PC-9 (cell line): ENCODE results near the gene RBM15B. TPM values are rescaled to one million over a fixed set of nuclear protein-coding genes. Genes with fewer than 3 reads are reported as not detected.

Experiments
- BruUV-seq: library from RNA; stranded (reverse); fragments of 400-500 nt; replicated peaks from 2 replicates; lab custom pipeline; 2021; lab: Mats Ljungman, UMichigan
- CTCF ChIA-PET: fragments of 300-600 bp; sonication (Branson Sonifier 250); formaldehyde crosslinking; loops from one replicate; lab custom pipeline; 2022; ENCODE audit warnings: antibody characterized with exemption; lab: Charles Lee
- POLR2A ChIA-PET: fragments of 300-600 bp; sonication (Branson Sonifier 250); formaldehyde crosslinking; loops from one replicate; lab custom pipeline; 2022; ENCODE audit warnings: antibody characterized with exemption; ENCODE audit not compliant: unreplicated experiment; lab: Charles Lee
- DNase-seq, 2 experiments: peaks; one replicate each; pipeline versions ENCODE4 v3.0.0 to v3.0.0-alpha.2; 2015 to 2022; ENCODE audit warnings: mixed read lengths in 1 of 2
- H2AFZ ChIP-seq: fragments of 200-600 bp; sonication (generic); 2 replicates; pipeline ENCODE4 v1.8.1; 2017; ENCODE audit warnings: antibody characterized with exemption
- H3F3A ChIP-seq: fragments of 200-600 bp; sonication (generic); 2 replicates; pipeline ENCODE4 v1.8.1; 2017; ENCODE audit warnings: antibody characterized with exemption, mild to moderate bottlenecking, low read depth; ENCODE audit not compliant: insufficient read depth
- H3K27ac ChIP-seq: fragments of 200-600 bp; sonication (generic); 2 replicates; pipeline ENCODE4 v1.6.1; 2016; ENCODE audit warnings: mixed run types
- H3K27me3 ChIP-seq: fragments of 200-600 bp; sonication (generic); 2 replicates; pipeline ENCODE4 v1.6.1; 2016; ENCODE audit warnings: low read depth, mixed run types; ENCODE audit not compliant: insufficient read depth
- H3K36me3 ChIP-seq: fragments of 200-600 bp; sonication (generic); 2 replicates; pipeline ENCODE4 v1.6.1; 2016; ENCODE audit warnings: low read depth, mixed run types
- H3K4me1 ChIP-seq: fragments of 200-600 bp; sonication (generic); replicated peaks from 2 replicates; pipeline ENCODE4 v1.6.1; 2016; ENCODE audit warnings: mixed run types; ENCODE audit not compliant: insufficient read depth
- H3K4me2 ChIP-seq: fragments of 200-600 bp; sonication (generic); 2 replicates; pipeline ENCODE4 v1.6.1; 2017; ENCODE audit warnings: mixed run types
- H3K4me3 ChIP-seq: fragments of 200-600 bp; sonication (generic); 2 replicates; pipeline ENCODE4 v1.6.1; 2016; ENCODE audit warnings: mixed run types
- H3K79me2 ChIP-seq: fragments of 200-600 bp; sonication (generic); 2 replicates; pipeline ENCODE4 v1.6.1; 2017; ENCODE audit warnings: low read depth, mixed run types
- H3K9me2 ChIP-seq: fragments of 200-600 bp; sonication (generic); 2 replicates; pipeline ENCODE4 v1.8.1; 2017; ENCODE audit warnings: mild to moderate bottlenecking; ENCODE audit not compliant: insufficient read depth
- H3K9me3 ChIP-seq: fragments of 200-600 bp; sonication (generic); 2 replicates; pipeline ENCODE4 v1.8.1; 2016; ENCODE audit warnings: low read depth; ENCODE audit not compliant: insufficient read depth
- H4K20me1 ChIP-seq: fragments of 200-600 bp; sonication (generic); 2 replicates; pipeline ENCODE4 v1.8.1; 2017; ENCODE audit not compliant: insufficient read depth
- CTCF ChIP-seq: fragments of 200-600 bp; sonication (generic); conservative IDR thresholded peaks from 2 replicates; pipeline ENCODE4 v1.6.1; 2017; ENCODE audit warnings: mixed run types, antibody characterized with exemption, mild to moderate bottlenecking, moderate library complexity
- EZH2 ChIP-seq: fragments of 200-600 bp; sonication (generic); IDR thresholded peaks from 2 replicates; pipeline ENCODE4 v1.8.0; 2017; ENCODE audit warnings: antibody characterized with exemption, low read depth
- intact Hi-C: fragments of 100-400 bp; cut with micrococcal nuclease; formaldehyde crosslinking; loops from one replicate; pipeline ENCODE4 v1.10.0; 2022; ENCODE audit not compliant: unreplicated experiment
- total RNA-seq: library from RNA; stranded (reverse); gene quantifications from 2 replicates; pipeline ENCODE4 v1.2.3, GENCODE V29; 2021

Gene RBM15B
- total RNA-seq, 1 experiment from 2014 or later: 29.4 TPM

- Histone ChIP-seq H3K4me1 (peaks cover 50% of the 10 kb centered on the region), H3K27ac (no peak overlapping the region), H3K79me2 (peaks cover 67% of the 10 kb centered on the region), H3K27me3 (no peaks in the 10 kb centered on the region), H3K4me2 (peak overlapping the region; percentile 77), H3K9me3 (no peaks in the 10 kb centered on the region), H4K20me1 (peaks cover 19% of the 10 kb centered on the region), H3K36me3 (peaks cover 44% of the 10 kb centered on the region), H2AFZ (no peak overlapping the region), H3K4me3 (peak overlapping the region; percentile 51; the same call in 1 of the 2 replicates), H3K9me2 (no peaks in the 10 kb centered on the region), H3F3A (peaks cover 52% of the 10 kb centered on the region)
- BruUV-seq: TSS peak; percentile 24
- DNase-seq: no peak
- POLR2A ChIA-PET: no interaction called here
- CTCF ChIA-PET: interaction anchor here (0.6 to 0.7 kb wide), 2 partner anchors 86 to 109 kb away, joined by 3 read pairs; partner anchors contain the start of gene DCAF1
- intact Hi-C loops: loop anchor here (1.0 kb wide), 2 partner anchors 110 to 292 kb away; partner anchors contain the start of gene DCAF1
- TF ChIP-seq EZH2 (no peak), CTCF (peak; percentile 62; the same call in 1 of the 2 replicates)
These were observed 625 bp upstream of the RBM15B start for GRCh38 chr3:51390246-51391074.

GRCh38 chr3:51391566-51392354 is 675 bp downstream of the RBM15B start:
- H2AFZ ChIP-seq: peak overlapping the region; percentile 60; the same call in 1 of the 2 replicates
- H3K4me1 ChIP-seq: peaks cover 44% of the 10 kb centered on the region
- TF ChIP-seq CTCF (no peak), EZH2 (no peak)
- peaks cover 44% of the 10 kb centered on the region for H3K36me3 ChIP-seq
- peaks cover 63% of the 10 kb centered on the region for H3F3A ChIP-seq
- H3K9me2 ChIP-seq: no peaks in the 10 kb centered on the region
- peaks cover 23% of the 10 kb centered on the region for H4K20me1 ChIP-seq
- peaks cover 54% of the 10 kb centered on the region for H3K79me2 ChIP-seq
- H3K4me3 ChIP-seq: peak overlapping the region; percentile 68
- peak overlapping the region; percentile 80 for H3K4me2 ChIP-seq
- no peaks in the 10 kb centered on the region for H3K9me3 ChIP-seq
- no peaks in the 10 kb centered on the region for H3K27me3 ChIP-seq
- peak overlapping the region; percentile 41 for H3K27ac ChIP-seq
- POLR2A ChIA-PET: no interaction called here
- CTCF ChIA-PET: no interaction called here
- intact Hi-C loops: loop anchor here (1.0 kb wide), 2 partner anchors 109 to 291 kb away; partner anchors contain the start of gene DCAF1
- no TSS peak for BruUV-seq
- DNase-seq: peak in 1 of 2 experiments; percentile 31
